ENCODE results near the gene SLC15A4. TPM values are rescaled to one million over a fixed set of nuclear protein-coding genes. Genes with fewer than 3 reads are reported as not detected.

The SLC15A4 gene
- total and polyA plus RNA-seq, 9 of the 15 experiments (the other 6 are each of a cell fraction or from before 2014, with no cell fraction given): 5.5 to 20.8 (median 10.1) TPM

DNA sequence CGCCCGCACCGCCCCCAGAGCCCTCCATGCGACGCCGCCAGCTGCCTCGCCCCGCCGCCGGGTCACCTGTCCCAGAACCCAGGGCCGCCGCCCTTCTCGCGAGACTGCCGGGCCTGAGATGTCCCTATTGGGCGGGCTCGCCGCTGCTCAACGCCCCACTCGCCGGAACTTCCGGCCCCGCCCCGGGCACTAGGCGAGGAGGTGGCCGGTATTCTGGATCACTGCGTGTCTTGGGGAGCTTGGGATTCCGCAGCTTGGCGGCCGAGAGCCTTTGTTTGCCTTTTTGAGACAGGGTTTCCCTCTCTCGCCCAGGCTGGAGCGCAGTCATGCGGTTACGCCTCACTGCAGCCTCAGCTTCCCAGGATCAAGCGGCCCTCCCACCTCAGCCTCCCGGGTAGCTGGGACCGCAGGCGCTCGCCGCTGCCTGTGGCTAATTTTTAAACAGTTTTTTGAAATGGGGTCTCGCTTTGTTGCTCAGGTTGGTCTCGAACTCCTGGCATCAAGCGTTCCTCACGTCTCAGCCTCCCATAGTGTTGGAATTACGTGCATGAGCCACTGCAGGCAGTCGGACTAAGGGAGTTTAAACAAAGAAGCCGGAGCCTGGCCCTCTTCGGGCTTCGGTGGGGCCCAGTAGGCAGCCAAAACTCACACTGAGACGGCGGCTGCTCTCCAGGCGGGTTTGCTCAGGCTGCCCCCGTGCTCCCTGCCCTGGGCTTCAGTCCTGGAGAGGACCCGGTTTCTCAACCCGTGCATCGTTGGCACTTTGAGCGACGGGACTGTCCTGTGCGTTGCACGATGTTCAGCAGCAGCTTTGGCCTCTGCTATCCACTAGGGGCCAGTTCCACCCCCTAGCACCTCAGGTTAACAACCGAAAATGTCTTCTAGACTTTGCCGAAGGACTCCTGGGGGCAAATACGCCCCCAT, at the start of gene SLC15A4 (continued):
- TF ChIP-seq SRF (CRISPR knock-in tag; IDR thresholded peaks at IDR 0.05) (peak in 1 of 2 experiments; percentile 50; a peak in 1 of 4 replicates), SP1 (CRISPR knock-in tag; IDR thresholded peaks at IDR 0.05) (peak; percentile 55), NFYB (IDR thresholded peaks at IDR 0.05; ENCODE audit: extremely low read depth, insufficient read length) (peak; percentile 61), GTF2F1 (IDR thresholded peaks at IDR 0.05; ENCODE audit: low read depth, low read length) (peak; percentile 54; the same call in 1 of the 2 replicates), TOE1 (IDR thresholded peaks at IDR 0.05; ENCODE audit: borderline replicate concordance) (peak; percentile 57; the same call in 1 of the 2 replicates), TOE1 (CRISPR knock-in tag; IDR thresholded peaks at IDR 0.05; ENCODE audit: borderline replicate concordance, low read depth) (no peak), TAF7 (tag; IDR thresholded peaks at IDR 0.05) (peak; percentile 90), FOS (IDR thresholded peaks at IDR 0.05; ENCODE audit: extremely low read depth, insufficient read length) (peak; percentile 51), HNRNPLL (IDR thresholded peaks at IDR 0.05; ENCODE audit: low read depth, low read length, poor library complexity, severe bottlenecking) (peak; percentile 52), ZNF780A (CRISPR knock-in tag; IDR thresholded peaks at IDR 0.05) (no peak), CHD2 (IDR thresholded peaks at IDR 0.05; ENCODE audit: low read depth, low read length) (peak; percentile 98), ZNF75A (CRISPR knock-in tag; IDR thresholded peaks at IDR 0.05) (no peak), SIN3A (IDR thresholded peaks at IDR 0.05; ENCODE audit: borderline replicate concordance in 2 of 2, control insufficient read depth in 1 of 2, low read depth in 2 of 2, low read length in 2 of 2) (peak in 1 of 2 experiments; percentile 39; a peak in 1 of 4 replicates), ZNF134 (CRISPR knock-in tag; conservative IDR thresholded peaks at IDR 0.05) (0 out of 2 replicates have a peak, but pooled peaks have one; percentile 25), POLR2A (conservative IDR thresholded peaks at IDR 0.05) (peak; percentile 98)
- TF ChIP-seq, protein P1, sequence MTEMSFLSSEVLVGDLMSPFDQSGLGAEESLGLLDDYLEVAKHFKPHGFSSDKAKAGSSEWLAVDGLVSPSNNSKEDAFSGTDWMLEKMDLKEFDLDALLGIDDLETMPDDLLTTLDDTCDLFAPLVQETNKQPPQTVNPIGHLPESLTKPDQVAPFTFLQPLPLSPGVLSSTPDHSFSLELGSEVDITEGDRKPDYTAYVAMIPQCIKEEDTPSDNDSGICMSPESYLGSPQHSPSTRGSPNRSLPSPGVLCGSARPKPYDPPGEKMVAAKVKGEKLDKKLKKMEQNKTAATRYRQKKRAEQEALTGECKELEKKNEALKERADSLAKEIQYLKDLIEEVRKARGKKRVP (CRISPR knock-in tag; IDR thresholded peaks at IDR 0.05): 0 out of 2 replicates have a peak, but pooled peaks have one; percentile 22
- TF ChIP-seq, protein P2, sequence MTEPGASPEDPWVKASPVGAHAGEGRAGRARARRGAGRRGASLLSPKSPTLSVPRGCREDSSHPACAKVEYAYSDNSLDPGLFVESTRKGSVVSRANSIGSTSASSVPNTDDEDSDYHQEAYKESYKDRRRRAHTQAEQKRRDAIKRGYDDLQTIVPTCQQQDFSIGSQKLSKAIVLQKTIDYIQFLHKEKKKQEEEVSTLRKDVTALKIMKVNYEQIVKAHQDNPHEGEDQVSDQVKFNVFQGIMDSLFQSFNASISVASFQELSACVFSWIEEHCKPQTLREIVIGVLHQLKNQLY (CRISPR knock-in tag; conservative IDR thresholded peaks at IDR 0.05): no peak
- TF ChIP-seq, protein P3, sequence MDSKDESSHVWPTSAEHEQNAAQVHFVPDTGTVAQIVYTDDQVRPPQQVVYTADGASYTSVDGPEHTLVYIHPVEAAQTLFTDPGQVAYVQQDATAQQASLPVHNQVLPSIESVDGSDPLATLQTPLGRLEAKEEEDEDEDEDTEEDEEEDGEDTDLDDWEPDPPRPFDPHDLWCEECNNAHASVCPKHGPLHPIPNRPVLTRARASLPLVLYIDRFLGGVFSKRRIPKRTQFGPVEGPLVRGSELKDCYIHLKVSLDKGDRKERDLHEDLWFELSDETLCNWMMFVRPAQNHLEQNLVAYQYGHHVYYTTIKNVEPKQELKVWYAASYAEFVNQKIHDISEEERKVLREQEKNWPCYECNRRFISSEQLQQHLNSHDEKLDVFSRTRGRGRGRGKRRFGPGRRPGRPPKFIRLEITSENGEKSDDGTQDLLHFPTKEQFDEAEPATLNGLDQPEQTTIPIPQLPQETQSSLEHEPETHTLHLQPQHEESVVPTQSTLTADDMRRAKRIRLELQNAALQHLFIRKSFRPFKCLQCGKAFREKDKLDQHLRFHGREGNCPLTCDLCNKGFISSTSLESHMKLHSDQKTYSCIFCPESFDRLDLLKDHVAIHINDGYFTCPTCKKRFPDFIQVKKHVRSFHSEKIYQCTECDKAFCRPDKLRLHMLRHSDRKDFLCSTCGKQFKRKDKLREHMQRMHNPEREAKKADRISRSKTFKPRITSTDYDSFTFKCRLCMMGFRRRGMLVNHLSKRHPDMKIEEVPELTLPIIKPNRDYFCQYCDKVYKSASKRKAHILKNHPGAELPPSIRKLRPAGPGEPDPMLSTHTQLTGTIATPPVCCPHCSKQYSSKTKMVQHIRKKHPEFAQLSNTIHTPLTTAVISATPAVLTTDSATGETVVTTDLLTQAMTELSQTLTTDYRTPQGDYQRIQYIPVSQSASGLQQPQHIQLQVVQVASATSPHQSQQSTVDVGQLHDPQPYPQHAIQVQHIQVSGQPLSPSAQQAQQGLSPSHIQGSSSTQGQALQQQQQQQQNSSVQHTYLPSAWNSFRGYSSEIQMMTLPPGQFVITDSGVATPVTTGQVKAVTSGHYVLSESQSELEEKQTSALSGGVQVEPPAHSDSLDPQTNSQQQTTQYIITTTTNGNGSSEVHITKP (IDR thresholded peaks at IDR 0.05; ENCODE audit: partially characterized antibody): no peak
- TF ChIP-seq, protein P4, sequence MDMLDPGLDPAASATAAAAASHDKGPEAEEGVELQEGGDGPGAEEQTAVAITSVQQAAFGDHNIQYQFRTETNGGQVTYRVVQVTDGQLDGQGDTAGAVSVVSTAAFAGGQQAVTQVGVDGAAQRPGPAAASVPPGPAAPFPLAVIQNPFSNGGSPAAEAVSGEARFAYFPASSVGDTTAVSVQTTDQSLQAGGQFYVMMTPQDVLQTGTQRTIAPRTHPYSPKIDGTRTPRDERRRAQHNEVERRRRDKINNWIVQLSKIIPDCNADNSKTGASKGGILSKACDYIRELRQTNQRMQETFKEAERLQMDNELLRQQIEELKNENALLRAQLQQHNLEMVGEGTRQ (CRISPR knock-in tag; IDR thresholded peaks at IDR 0.05): peak; percentile 75
